COR-L47 (cell line): ENCODE results near the gene SRSF4.
"Not testable (repeated sequence)": the region's sequence is repeated elsewhere in the genome, so short reads cannot be mapped to it uniquely, and the experiment has no call there.

ENCODE experiments used
- DNase-seq: peaks from one replicate; lab custom pipeline; 2025; lab: John Stamatoyannopoulos, UW

SRSF4 gene

DNA sequence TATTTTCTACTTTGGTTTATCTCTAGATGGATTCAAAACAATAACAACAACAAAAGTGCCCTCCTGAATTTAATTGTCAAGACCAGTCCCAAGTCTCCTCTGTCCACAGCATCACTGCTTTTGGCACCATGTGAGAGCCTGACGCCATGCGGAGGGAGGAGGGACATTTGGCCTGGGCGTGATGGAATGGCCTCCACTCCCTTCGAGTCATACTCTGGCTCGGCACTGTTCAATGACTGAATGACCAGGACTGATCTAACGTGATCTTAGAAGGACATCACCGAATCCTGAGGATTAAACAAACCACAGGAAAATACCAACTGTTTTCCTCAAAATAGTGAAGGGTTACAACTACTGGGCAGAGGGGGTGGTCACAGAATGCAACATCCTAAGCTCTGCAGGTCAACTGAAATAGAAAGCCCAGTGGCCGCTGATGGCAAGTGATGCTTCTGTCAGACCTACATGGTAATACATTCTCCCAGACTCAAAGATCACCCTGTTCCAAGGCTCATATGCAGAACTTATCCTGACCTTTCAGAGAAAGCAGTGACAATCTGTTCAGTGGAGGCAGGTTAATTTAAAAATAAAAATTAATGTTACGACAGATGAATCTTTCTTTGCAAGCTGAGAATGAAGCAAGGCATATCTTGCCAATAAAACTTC lies 19.1 kb downstream of the SRSF4 start:
- DNase-seq, result no peak

DNA sequence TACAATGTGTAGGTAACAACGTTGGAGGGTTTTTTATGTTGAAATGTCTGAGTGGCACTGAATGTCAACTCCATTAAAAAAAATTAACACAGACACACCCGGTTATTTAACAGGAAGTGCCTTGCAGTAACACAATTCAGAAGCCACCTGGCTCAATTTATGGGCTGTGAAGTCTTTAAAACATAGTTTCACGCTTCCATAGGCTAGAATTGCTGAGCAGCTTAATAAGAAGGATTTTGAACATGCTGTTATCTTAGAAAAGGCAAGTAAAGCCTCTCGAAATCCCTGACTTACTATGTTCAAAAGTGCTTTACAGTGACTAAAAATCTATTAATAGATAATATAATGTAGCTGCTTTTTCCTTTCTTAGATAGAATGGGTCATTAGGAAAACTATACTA lies 19.7 kb downstream of the SRSF4 start:
- no peak for DNase-seq

DNA sequence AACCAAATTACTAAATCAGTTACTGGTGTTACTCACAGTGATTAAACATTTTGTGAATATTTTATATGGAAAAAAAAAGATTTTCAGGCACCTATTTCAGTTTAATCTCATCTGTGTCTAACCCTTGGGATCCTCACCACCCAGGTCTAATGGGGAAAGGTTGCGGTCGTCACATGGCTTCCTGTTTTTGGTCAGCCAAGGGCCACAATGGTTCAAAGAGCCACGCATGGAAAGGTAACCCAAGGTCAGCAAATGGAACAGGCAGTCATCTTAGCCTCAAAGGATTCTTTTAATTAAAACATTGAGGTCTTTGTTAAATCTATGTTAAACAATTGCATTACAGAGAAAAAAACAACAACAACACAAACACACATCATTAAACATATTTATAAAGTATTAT lies 21.9 kb downstream of the SRSF4 start:
- DNase-seq, result no peak

DNA sequence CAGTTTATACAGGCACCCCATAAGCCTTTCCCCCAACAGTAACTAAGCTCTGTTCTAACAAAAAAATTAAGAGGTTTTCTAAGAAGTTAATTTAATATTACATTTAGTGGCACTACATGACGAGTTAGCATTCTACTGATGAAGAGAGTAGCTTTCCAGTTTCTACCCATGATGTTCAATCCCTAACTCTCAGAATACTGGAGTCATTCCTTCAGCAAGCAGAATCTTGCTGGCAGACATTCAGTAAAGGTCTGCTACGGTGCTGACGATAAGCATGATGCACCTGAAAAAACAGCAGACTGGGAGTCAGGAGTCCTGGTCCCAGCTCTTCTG lies 24.5 kb downstream of the SRSF4 start:
- no peak for DNase-seq

DNA sequence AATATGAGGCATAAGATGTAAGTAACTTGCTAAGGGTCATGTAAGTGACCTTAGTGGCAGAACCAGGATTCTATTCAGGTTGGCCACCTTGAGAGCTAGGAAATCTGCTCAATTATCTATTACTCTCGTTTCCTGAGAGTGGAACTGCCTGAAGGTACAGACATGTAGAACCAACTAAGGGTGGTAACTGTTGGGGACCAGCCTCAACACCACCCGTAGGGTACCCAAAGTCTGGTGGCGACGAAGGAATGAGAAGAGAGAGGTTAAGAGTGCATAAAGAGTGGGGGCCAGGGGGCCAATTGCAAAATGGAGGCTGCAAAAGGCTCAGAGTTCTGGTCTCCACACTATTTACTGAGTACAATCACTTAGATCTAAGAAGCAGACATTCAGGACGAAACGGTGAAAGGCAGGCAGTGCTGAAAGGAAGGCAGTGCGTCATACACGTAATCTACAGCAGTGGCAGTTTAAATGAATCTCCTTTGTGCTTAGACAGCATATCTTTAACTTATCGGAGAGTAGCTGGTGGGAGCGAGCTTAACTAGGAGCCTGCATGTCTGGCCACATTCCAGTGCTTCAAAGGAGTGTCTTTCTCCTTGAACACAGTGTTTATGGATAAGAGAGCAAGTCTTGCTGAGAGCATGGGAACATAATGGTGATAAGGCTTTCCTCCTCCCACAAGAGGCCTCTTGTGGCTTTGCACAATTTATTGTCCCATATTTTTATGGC lies 25.0 kb downstream of the SRSF4 start:
- no peak for DNase-seq

DNA sequence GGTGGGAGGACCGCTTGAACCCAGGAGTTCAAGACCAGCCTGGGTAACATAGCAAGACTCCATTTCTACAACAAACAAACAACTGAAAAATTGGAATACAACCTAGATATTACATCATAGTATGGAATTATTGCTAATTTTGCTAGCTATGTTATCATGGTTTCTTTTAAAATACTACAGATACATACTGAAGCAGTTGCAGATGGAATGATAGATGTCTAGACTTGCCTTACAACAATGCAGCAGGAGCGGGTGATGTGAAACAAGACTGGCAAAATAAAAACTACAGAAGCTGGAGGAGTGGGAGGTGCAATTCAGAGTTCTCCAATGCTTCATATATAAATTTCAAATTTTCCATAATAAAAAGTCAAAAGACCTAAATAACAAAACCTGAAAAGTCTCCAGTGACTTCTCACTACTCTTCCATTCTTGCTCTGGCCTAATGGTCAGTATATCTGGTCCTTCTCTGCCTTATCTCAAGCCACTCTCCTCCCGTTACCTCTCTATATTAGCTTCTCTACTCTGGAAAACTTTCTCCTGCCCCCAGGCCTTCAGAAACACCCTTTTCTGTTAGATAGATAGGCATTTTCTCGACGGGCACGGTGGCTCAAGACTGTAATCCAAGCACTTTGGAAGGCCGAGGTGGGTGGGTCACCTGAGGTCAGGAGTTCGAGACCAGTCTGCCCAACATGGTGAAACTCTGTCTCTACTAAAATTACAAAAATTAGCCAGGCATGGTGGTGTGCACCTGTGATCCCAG lies 29.5 kb downstream of the SRSF4 start:
- DNase-seq, result no peak

DNA sequence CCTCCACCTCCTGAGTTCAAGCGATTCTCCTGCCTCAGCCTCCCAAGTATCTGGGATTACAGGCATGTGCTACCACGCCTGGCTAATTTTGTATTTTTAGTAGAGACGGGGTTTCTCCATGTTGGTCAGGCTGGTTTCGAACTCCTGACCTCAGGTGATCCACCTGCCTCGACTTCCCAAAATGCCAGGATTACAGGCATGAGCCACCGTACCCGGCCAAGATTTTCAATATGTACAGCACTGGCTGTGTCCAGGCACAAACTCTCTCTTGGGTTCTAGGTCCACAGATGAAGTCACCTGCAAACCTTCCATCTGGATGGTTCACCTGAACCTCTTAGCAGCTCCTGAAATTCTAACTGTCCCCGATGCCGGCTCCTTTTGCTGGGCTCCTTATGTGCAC lies 31.4 kb downstream of the SRSF4 start:
- DNase-seq, result not testable (repeated sequence)

DNA sequence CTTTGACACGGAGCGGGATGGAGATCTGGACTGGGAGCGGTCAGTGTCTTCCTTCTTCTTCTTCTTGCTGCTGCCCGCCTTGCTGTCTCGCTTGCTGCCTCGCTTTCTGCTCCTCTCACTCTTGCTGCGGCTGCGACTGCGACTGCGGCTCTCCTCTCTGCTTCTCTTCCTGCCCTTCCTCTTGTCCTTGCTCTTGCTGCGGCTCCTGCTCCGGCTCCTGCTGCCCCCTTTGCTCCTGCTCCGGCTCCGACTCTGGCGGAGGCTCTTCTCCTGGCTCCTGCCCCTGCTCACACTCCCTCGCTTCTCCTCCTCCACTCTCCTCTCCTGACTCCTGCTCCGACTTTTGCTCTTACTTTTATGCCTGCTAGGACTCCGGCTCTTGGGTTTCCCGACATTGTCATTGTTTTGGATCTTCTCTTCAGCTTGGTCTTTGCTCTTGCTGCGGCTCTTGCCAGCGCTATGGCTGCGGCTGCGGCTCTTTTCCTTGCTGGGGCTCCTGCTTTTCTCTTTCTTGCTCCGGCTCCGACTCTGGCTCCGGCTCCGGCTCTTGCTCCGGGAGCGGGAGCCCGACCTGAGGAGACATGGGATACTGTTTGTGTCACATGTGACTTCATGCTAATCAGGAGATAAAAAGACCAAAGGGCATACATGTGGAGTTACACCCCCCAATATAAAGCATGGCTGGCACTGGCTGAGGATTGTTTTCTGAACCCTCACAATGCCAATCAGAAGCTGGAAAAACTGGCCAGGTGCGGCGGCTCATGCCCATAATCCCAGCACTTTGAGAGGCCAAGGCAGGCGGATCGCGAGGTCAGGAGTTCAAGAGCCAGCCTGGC lies 32.8 kb downstream of the SRSF4 start:
- no peak for DNase-seq

DNA sequence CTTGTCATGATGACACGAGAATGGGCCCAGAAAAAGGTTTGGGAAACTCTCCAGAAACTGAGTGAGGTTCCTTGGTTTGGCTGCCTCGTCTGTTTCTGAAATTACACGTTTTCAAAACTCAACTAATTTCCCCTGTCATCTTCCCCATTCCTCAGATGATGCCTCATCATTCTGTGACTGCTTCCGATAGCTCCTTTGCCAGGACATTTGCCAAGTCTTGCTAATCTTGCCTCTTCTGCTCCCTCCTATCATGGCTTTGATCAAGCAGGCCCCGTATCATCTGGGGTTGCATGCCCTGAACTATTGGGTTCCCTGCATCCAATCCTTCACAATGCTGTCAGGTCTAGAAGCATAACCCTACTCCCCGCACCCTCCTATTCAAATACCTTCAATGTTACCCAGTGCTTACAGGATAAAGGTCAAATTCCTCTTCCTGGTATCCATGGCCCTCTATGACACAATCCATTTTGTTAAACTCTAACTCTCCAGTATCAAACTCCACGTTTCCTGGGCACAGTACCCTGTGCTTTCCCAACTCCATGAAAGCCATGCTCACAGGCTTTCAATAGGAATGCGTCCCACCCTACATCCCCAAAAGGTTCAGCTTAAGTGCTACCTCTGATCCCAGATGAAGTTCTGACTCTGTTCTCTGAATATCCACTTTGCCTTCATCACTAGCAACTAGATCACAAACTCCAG lies 35.8 kb downstream of the SRSF4 start:
- DNase-seq, result no peak

DNA sequence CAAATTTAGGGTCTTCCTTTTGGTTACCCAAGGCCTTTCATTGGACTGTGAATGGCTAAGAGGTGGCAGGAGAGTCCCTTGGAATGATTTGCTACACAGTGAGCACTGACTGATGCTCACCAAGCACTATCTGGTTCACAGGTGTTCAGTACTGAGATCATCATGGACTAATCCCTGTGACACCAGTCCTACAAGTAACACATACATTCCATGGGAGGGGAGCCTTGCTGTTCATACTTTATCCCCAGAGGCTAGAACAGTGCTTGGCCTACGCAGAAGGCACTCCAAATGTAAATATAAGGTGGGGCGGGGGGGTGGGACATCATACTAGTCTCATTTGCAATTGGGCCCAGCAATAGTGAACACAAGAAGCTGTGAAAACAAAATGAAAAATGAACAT lies 37.5 kb downstream of the SRSF4 start:
- DNase-seq, result no peak

DNA sequence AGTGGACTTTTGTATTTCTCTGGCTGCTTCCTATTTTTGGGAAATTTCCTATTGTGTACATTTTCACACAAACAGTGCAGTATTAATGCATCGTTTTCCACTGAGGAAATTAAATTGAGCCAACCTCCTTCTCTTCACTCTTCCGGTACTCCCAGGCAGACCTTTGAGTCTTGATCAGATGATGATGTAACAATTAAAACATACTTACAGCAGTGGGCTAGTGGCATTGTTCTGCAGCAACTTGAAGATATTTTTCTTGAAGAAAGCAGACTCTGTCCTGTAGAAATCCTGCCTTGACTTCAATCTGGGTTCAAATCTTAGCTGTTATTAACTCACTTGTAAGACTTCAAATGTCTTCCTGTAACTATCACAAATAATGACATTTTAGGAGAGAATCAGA lies 39.0 kb downstream of the SRSF4 start:
- no peak for DNase-seq

DNA sequence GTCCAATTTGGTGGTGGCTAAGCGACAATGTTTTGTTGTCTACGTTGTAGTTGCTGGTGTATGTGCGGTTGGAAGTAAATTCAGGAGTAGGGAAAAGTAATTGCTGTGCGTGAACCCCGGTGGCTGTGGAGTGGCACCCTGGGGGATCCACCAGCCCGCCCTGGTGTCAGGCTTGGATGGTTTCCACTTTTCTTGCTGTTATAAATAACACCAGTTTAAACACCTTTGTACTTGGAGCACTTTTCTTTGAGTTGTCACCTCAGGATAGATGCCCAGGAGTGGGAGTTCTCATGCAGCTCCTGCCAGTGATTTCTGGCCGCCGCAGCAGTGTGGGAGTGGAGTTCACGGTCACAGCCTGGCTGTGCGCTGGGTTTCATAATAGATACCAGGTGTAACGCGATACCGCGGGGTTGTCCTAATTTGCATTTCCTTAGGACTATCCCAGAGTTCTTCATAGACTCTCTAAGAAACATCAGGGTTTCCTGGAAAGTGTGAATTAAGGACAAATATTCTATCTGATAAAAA lies 45.2 kb downstream of the SRSF4 start:
- no peak for DNase-seq

DNA sequence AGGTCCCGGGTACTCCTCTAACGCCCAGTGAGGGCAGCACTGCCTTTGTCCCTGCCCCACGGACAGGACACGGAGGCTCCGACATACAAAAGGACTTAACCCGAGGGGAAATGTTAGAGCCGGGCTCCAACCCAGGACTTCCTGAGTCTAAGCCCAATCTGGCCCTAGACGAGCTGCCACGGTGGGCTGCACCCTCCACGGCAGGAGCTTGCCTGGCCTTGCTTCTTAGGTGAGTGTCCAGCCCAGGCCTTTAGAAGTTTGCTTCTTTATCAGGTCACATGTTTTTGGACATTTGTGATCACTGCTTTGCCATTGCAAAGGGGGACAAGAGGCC lies 47.0 kb downstream of the SRSF4 start:
- DNase-seq, result no peak

DNA sequence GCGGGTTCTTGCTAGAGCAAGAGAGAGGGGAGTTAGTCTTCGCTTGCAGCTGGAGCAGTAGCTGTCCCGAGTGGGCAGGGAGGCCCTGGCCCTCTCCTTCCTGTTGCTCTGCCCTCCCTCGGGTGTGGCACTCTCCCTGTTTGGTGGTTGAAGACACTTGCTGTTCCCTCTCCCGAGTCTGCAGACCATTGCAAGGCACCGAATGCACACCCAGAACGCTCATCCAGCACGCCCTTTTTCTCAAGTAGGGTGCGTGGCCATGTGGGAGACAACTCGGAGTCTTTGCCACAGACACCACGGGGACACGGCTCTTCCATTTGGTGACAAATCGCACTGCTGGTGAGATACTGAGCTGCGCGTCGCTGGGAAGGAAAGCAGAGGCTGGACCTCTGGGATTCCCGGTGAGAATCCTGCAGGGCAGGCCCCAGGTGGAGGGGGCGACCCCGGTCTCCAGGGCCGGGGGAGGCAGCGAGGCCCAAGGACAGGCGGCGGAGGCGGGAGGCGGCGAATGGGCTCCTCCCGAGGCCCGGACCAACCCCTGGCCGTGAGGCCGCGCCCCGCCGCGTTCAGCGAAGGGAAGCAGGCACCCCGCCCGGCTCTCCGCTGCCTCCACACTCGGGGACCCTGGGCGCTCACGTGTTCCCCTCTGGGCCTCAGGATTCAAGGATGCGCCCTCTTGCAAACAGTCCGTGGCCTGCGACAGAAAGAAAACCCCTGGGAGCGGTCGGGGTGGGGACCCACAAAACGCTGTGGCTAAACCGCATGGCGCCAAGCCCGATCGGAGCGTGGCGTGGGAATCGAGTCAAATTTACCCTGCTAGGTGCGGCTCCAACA lies 47.6 kb downstream of the SRSF4 start:
- DNase-seq, result no peak

DNA sequence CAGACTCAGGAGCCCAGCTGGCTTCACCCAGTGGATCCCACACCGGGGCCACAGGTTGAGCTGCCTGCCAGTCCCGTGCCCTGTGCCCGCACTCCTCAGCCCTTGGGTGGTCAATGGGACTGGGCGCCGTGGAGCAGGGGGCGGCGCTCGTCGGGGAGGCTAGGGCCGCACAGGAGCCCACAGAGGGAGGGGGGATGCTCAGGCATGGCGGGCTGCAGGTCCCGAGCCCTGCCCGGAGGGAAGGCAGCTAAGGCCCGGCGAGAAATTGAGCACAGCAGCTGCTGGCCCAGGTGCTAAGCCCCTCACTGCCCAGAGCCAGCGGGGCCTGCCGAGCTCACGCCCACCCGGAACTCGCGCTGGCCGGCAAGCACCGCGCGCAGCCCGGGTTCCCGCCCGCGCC lies 50.6 kb downstream of the SRSF4 start:
- not testable (repeated sequence) for DNase-seq

DNA sequence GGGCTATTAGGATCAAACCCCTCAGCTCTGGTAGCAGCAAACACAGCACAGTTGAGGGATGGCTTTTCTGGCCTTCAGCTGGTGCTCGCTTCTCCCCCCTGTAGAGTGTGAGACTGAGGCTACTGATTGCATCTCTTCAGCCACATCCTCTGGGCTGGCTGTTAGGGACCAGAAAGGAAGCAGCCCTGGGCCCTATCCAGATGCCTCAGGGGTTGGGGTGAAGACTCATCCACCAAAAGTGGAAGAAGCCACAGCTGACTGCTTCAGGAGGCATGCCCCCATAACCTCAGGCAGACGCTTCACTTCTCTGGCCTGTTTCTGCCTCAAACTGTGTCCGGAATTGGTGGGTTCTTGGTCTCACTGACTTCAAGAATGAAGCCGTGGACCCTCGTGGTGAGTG lies 51.8 kb downstream of the SRSF4 start:
- DNase-seq, result no peak

DNA sequence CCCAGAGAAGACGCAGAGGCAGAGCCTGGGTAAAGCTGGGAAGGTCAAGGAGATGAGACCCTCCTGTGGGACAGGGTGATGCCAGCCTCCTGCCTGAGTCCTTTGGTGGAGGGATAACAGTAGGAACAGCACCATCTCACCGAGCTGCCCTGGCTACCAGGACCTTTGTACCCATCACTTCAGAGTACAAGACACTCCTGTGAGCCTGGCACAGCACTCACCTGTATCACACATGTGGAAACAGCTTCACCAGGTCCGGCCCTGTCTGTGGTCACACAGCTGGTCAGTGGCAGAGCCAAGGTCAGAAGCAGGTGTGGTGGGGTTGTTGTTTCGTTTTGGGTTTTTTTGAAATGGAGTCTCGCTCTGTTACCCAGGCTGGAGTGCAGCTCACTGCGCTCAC lies 53.0 kb downstream of the SRSF4 start:
- DNase-seq, result no peak

DNA sequence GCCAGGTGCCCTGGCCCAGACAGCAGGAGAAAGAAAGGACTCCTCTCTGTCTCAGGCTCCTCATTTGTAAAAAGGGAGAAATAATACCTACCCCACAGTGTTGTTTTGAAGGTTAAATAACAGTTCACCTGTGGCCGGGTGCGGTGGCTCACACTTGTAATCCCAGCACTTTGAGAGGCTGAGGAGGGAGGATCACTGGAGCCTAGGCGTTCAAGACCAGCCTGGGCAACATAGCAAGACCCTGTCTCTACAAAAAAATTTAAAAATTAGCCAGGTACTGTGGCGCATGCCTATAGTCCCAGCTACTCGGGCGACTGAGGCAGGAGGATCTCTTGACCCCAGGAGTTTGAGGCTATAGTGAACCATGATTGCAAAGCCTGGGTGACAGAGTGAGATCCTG lies 55.5 kb downstream of the SRSF4 start:
- no peak for DNase-seq

DNA sequence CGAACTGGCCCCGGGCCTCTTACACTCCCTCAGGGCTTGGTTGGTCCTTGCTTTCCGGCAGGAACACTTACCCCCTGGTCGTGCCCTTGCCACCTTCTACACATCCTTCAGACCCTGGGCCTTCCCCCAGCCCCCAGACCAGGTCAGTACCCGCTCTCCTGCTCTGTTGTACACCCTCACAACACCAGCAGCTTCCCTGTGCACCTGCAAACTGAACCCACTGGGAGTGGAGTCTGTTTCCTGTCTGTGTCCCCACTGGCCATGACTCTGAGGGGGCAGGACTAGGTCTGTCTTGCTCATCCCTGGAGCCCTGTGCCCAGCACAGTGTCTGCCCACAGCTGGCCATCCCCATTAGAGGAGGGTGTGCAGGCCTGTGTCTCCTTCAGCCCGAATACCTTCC lies 55.9 kb downstream of the SRSF4 start:
- no peak for DNase-seq

DNA sequence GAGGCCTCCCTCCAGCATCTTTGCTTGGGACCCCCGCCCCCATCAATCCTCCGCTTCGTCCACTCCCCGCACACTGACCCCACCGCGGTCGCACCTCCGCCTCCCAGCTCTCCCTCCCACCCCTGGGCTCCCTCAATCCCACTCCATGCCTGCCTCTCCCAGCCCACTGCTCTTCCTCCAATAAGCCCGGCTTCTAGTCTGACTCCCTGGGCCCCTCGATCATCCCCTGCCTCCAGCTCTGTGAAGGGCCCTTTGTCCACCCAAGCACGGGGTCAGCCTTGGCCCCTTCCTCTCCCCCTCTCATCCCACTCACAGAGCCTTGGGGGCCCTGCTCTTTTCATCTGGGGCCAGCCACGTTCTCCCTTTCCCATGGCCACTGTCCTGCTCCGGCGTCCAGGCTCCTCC lies 56.5 kb downstream of the SRSF4 start:
- no peak for DNase-seq
